HepG2 (cell line): ENCODE results near the gene NEK7. TPM values are rescaled to one million over a fixed set of nuclear protein-coding genes. Genes with fewer than 3 reads are reported as not detected.

Experiments
- BORCS8-MEF2B ChIP-seq: sonication (generic); formaldehyde crosslinking; IDR thresholded peaks from 2 replicates; pipeline ENCODE4 v1.8.0; 2022; ENCODE audit warnings: mild to moderate bottlenecking, missing genetic modification reagents
- CBX1 ChIP-seq: IDR thresholded peaks from one replicate; pipeline ENCODE4 v1.6.1; 2016; ENCODE audit warnings: antibody characterized with exemption, low read depth
- ESRRA ChIP-seq: sonication (generic); formaldehyde crosslinking; IDR thresholded peaks from 2 replicates; pipeline ENCODE4 v1.5.1; 2020; ENCODE audit warnings: mild to moderate bottlenecking, low read depth, missing genetic modification reagents
- JUNB ChIP-seq: sonication (generic); formaldehyde crosslinking; IDR thresholded peaks from 2 replicates; pipeline ENCODE4 v1.8.0; 2022; ENCODE audit warnings: missing genetic modification reagents, mild to moderate bottlenecking, borderline replicate concordance
- MTA1 ChIP-seq: sonication (generic); formaldehyde crosslinking; IDR thresholded peaks from 2 replicates; pipeline ENCODE4 v1.4.0; 2020; ENCODE audit warnings: missing genetic modification reagents, mild to moderate bottlenecking, borderline replicate concordance
- RFX3 ChIP-seq: IDR thresholded peaks from 2 replicates; pipeline ENCODE4 v1.6.1; 2016; ENCODE audit warnings: missing biosample characterization, missing genetic modification reagents
- SP140L ChIP-seq: sonication (generic); formaldehyde crosslinking; IDR thresholded peaks from 2 replicates; pipeline ENCODE4 v1.4.0; 2020; ENCODE audit warnings: missing genetic modification reagents, borderline replicate concordance
- STAG1 ChIP-seq: sonication (generic); formaldehyde crosslinking; IDR thresholded peaks from 2 replicates; pipeline ENCODE4 v1.4.0; 2020; ENCODE audit warnings: missing genetic modification reagents
- TEAD3 ChIP-seq: optimal IDR thresholded peaks from 2 replicates; pipeline ENCODE3; 2016; ENCODE audit warnings: borderline replicate concordance
- ZBTB7B ChIP-seq: sonication (generic); formaldehyde crosslinking; IDR thresholded peaks from 2 replicates; pipeline ENCODE4 v1.4.0; 2020; ENCODE audit warnings: missing genetic modification reagents
- ZEB1 ChIP-seq: IDR thresholded peaks from 2 replicates; pipeline ENCODE4 v1.6.1; 2012; ENCODE audit warnings: mild to moderate bottlenecking, low read depth, inconsistent platforms; ENCODE audit not compliant: insufficient replicate concordance
- ZNF256 ChIP-seq: sonication (generic); formaldehyde crosslinking; conservative IDR thresholded peaks from 2 replicates; pipeline ENCODE4 v1.4.0; 2020; ENCODE audit warnings: missing genetic modification reagents
- ZNF337 ChIP-seq: sonication (generic); formaldehyde crosslinking; IDR thresholded peaks from 2 replicates; pipeline ENCODE4 v1.5.1; 2020; ENCODE audit warnings: missing genetic modification reagents, low read depth, mild to moderate bottlenecking, borderline replicate concordance
- ZNF354B ChIP-seq: sonication (generic); formaldehyde crosslinking; IDR thresholded peaks from 2 replicates; pipeline ENCODE4 v1.8.0; 2022; ENCODE audit warnings: mild to moderate bottlenecking, missing genetic modification reagents
- ZNF792 ChIP-seq: IDR thresholded peaks from 2 replicates; pipeline ENCODE4 v1.6.1; 2016
- ZNF883 ChIP-seq: sonication (generic); formaldehyde crosslinking; IDR thresholded peaks from 2 replicates; pipeline ENCODE4 v1.5.1; 2020; ENCODE audit warnings: mild to moderate bottlenecking, missing genetic modification reagents; ENCODE audit errors: not compliant biosample characterization
- polyA plus RNA-seq, 8 experiments: library from polyadenylated mRNA; depleted of rRNA in 3 of 8; stranded (reverse) in 7 of 8; unstranded in 1 of 8; fragments of >200 nt; fragmentation: Illumina TruSeq in 4 of 8; extraction: Trizol in 4 of 8; gene quantifications; 2 replicates each; pipeline versions ENCODE4 v1.2.1 to v1.2.3, GENCODE V29; 2011 to 2016; ENCODE audit warnings: low read depth in 4 of 8, missing spikeins in 1 of 8, mixed read lengths in 1 of 8; ENCODE audit not compliant: insufficient read depth in 1 of 8
- total RNA-seq, 5 experiments: library from RNA; depleted of rRNA; stranded (reverse); fragments of >200 nt; fragmentation: Illumina TruSeq; extraction: Trizol; gene quantifications; 2 replicates each; pipeline ENCODE4 v1.2.3, GENCODE V29; 2016; ENCODE audit warnings: low read depth in 1 of 5
- TF ChIP-seq, protein P1 (sequence below): IDR thresholded peaks from 2 replicates; pipeline ENCODE4 v1.6.1; 2016; ENCODE audit warnings: low read depth
- TF ChIP-seq, protein P2 (sequence below): IDR thresholded peaks from 2 replicates; pipeline ENCODE4 v1.6.1; 2016; ENCODE audit warnings: control low read depth
- TF ChIP-seq, protein P3 (sequence below): sonication (generic); formaldehyde crosslinking; conservative IDR thresholded peaks from 2 replicates; pipeline ENCODE4 v1.5.0; 2020; ENCODE audit warnings: missing genetic modification reagents
- TF ChIP-seq, protein P4 (sequence below): sonication (generic); formaldehyde crosslinking; IDR thresholded peaks from 2 replicates; pipeline ENCODE4 v1.5.0; 2020; ENCODE audit warnings: missing genetic modification reagents
- TF ChIP-seq, protein P5 (sequence below): sonication (generic); formaldehyde crosslinking; IDR thresholded peaks from 2 replicates; pipeline ENCODE4 v1.5.0; 2020; ENCODE audit warnings: missing genetic modification reagents

The NEK7 gene
- total and polyA plus RNA-seq, 2 of the 13 experiments (the other 11 are each of a cell fraction or from before 2014, with no cell fraction given) = 18.1 to 19.2 TPM

DNA sequence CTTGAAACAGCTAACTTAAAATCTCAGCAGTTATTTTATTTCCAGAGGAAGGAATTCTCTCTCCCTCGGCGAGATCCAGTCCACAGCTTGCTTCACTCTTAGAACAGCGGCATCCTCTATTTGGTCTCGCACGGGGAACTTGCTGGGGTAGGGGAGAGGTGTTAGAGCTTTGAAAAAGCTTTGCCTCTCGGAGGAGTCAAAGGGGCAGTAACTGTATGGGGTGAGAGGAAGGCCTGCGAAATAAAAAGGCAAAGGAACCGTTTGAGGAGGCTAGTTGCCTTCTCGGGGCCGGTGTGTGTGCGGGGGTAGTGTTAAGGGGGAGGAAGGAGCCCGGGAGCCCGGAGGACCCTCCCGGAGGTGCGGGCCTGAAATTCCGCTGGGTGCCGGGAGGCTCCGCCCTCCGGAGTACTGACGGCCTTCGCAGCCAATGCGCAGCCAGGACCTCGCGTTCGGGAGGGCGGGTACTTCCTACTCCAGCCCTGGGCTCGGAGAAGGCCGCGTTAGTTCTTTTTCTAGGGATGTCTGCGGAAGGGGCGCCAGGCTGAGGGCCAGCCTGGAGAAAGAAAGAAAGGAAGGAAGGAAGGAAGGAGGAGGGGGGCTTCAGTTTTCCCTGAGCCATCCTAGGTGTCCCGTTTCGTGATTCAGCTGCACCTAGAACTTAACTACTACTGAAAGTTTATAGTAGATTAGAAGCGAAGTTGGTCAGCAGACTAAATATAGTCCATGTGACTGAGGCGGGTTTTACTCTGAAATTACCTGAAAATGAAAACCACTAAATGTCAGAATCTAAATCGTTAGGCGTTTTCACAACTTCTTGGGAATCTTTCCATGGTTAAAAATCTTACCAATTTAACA, 2.2 kb downstream of the NEK7 start (continued):
- TF ChIP-seq, protein P1, sequence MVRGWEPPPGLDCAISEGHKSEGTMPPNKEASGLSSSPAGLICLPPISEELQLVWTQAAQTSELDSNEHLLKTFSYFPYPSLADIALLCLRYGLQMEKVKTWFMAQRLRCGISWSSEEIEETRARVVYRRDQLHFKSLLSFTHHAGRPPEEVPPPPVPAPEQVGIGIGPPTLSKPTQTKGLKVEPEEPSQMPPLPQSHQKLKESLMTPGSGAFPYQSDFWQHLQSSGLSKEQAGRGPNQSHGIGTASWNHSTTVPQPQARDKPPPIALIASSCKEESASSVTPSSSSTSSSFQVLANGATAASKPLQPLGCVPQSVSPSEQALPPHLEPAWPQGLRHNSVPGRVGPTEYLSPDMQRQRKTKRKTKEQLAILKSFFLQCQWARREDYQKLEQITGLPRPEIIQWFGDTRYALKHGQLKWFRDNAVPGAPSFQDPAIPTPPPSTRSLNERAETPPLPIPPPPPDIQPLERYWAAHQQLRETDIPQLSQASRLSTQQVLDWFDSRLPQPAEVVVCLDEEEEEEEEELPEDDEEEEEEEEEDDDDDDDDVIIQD (CRISPR knock-in tag) = 0 out of 2 replicates have a peak, but pooled peaks have one; percentile 17
- TF ChIP-seq ZNF883 (CRISPR knock-in tag) (peak; percentile 42), STAG1 (CRISPR knock-in tag) (no peak), JUNB (no peak), ESRRA (CRISPR knock-in tag) (no peak), ZNF256 (no peak), CBX1 (no peak), ZBTB7B (0 out of 2 replicates have a peak, but pooled peaks have one; percentile 32), TEAD3 (CRISPR knock-in tag) (peak; percentile 53), MTA1 (CRISPR knock-in tag) (no peak), BORCS8-MEF2B (CRISPR knock-in tag) (peak; percentile 51; the same call in 1 of the 2 replicates), ZEB1 (peak; percentile 47), SP140L (CRISPR knock-in tag) (no peak), ZNF337 (no peak), ZNF792 (CRISPR knock-in tag) (peak; percentile 22; the same call in 1 of the 2 replicates), ZNF354B (no peak), RFX3 (CRISPR knock-in tag) (no peak)
- TF ChIP-seq, protein P2, sequence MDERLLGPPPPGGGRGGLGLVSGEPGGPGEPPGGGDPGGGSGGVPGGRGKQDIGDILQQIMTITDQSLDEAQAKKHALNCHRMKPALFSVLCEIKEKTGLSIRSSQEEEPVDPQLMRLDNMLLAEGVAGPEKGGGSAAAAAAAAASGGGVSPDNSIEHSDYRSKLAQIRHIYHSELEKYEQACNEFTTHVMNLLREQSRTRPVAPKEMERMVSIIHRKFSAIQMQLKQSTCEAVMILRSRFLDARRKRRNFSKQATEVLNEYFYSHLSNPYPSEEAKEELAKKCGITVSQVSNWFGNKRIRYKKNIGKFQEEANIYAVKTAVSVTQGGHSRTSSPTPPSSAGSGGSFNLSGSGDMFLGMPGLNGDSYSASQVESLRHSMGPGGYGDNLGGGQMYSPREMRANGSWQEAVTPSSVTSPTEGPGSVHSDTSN = peak; percentile 91
- TF ChIP-seq, protein P3, sequence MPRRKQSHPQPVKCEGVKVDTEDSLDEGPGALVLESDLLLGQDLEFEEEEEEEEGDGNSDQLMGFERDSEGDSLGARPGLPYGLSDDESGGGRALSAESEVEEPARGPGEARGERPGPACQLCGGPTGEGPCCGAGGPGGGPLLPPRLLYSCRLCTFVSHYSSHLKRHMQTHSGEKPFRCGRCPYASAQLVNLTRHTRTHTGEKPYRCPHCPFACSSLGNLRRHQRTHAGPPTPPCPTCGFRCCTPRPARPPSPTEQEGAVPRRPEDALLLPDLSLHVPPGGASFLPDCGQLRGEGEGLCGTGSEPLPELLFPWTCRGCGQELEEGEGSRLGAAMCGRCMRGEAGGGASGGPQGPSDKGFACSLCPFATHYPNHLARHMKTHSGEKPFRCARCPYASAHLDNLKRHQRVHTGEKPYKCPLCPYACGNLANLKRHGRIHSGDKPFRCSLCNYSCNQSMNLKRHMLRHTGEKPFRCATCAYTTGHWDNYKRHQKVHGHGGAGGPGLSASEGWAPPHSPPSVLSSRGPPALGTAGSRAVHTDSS = no peak
- TF ChIP-seq, protein P4, sequence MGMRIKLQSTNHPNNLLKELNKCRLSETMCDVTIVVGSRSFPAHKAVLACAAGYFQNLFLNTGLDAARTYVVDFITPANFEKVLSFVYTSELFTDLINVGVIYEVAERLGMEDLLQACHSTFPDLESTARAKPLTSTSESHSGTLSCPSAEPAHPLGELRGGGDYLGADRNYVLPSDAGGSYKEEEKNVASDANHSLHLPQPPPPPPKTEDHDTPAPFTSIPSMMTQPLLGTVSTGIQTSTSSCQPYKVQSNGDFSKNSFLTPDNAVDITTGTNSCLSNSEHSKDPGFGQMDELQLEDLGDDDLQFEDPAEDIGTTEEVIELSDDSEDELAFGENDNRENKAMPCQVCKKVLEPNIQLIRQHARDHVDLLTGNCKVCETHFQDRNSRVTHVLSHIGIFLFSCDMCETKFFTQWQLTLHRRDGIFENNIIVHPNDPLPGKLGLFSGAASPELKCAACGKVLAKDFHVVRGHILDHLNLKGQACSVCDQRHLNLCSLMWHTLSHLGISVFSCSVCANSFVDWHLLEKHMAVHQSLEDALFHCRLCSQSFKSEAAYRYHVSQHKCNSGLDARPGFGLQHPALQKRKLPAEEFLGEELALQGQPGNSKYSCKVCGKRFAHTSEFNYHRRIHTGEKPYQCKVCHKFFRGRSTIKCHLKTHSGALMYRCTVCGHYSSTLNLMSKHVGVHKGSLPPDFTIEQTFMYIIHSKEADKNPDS (CRISPR knock-in tag) = no peak
- TF ChIP-seq, protein P5, sequence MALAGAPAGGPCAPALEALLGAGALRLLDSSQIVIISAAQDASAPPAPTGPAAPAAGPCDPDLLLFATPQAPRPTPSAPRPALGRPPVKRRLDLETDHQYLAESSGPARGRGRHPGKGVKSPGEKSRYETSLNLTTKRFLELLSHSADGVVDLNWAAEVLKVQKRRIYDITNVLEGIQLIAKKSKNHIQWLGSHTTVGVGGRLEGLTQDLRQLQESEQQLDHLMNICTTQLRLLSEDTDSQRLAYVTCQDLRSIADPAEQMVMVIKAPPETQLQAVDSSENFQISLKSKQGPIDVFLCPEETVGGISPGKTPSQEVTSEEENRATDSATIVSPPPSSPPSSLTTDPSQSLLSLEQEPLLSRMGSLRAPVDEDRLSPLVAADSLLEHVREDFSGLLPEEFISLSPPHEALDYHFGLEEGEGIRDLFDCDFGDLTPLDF (CRISPR knock-in tag) = no peak
